Gastrocnemius medialis (tissue), 4 donors: ENCODE results near the gene VSNL1. TPM values are rescaled to one million over a fixed set of nuclear protein-coding genes. Genes with fewer than 3 reads are reported as not detected.
A peak's percentile ranks its signal among the peaks of the same experiment; 100 is the strongest.

ENCODE experiments used
- ATAC-seq, 2 donors: fragments of 150-250 bp; one replicate each; pipeline ENCODE4 v1.9.1; 2016
- DNase-seq, 2 donors: peaks; one replicate each; pipeline ENCODE4 v3.0.0-alpha.2; 2019
- H3K27ac ChIP-seq, 4 donors: fragments of 200-600 bp; sonication (generic); 1 replicate in 1 of 4; 2 replicates in 3 of 4; pipeline ENCODE4 v1.5.1; 2016 to 2018; ENCODE audit warnings: mild to moderate bottlenecking in 2 of 4, moderate library complexity in 1 of 4
- H3K27me3 ChIP-seq, 3 donors: fragments of 200-600 bp; sonication (generic) in 2 of 3; 1 replicate in 1 of 3; 2 replicates in 2 of 3; pipeline versions ENCODE4 v1.5.1 to v1.6.0; 2016 to 2019; ENCODE audit warnings: mild to moderate bottlenecking in 1 of 3, moderate library complexity in 1 of 3
- H3K36me3 ChIP-seq, 2 donors: fragments of 200-600 bp; sonication (generic) in 1 of 2; one replicate each; pipeline ENCODE4 v1.5.1; 2017 to 2018
- H3K4me1 ChIP-seq, 2 donors: fragments of 200-600 bp; sonication (generic) in 1 of 2; one replicate each; pipeline ENCODE4 v1.5.1; 2016 to 2017; ENCODE audit warnings: mild to moderate bottlenecking in 2 of 2
- H3K4me3 ChIP-seq, 4 donors: fragments of 200-600 bp; sonication (generic) in 3 of 4; 1 replicate in 1 of 4; 2 replicates in 3 of 4; pipeline ENCODE4 v1.5.1; 2016 to 2019; ENCODE audit warnings: mild to moderate bottlenecking in 2 of 4
- H3K9me3 ChIP-seq, 3 donors: fragments of 200-600 bp; sonication (generic) in 2 of 3; 1 replicate in 1 of 3; 2 replicates in 2 of 3; pipeline ENCODE4 v1.5.1; 2016 to 2019
- CTCF ChIP-seq, 5 experiments: fragments of 450-650 bp in 3 of 5; fragments of 200-600 bp in 2 of 5; sonication (generic) in 2 of 5; IDR thresholded peaks in 4 of 5; conservative IDR thresholded peaks in 1 of 5; 1 replicate in 4 of 5; 2 replicates in 1 of 5; pipeline ENCODE4 v1.5.1; 2016 to 2019; ENCODE audit warnings: antibody characterized with exemption in 5 of 5, mild to moderate bottlenecking in 3 of 5, moderate library complexity in 3 of 5
- POLR2A ChIP-seq, 2 donors: fragments of 450-650 bp; IDR thresholded peaks; one replicate each; pipeline ENCODE4 v1.6.1; 2017; ENCODE audit warnings: antibody characterized with exemption in 2 of 2, mild to moderate bottlenecking in 2 of 2, moderate library complexity in 2 of 2
- in situ Hi-C, 4 donors: fragments of 200-750 bp; cut with MboI; loops; one replicate each; pipeline versions ENCODE4 v1.15.0 to v1.8.0; 2017; ENCODE audit warnings: low sequenced_read_pairs in 4 of 4
- intact Hi-C: fragments of 100-400 bp; cut with DNase I; formaldehyde crosslinking; loops from one replicate; pipeline ENCODE4 v1.15.1; 2023; ENCODE audit warnings: low total_unique reads
- total RNA-seq, 4 donors: library from RNA; depleted of rRNA; stranded (reverse); fragments of >200 nt; gene quantifications; one replicate each; pipeline versions ENCODE4 v1.1.0 to v1.2.3, GENCODE V29; 2016

The VSNL1 gene
- total RNA-seq, 4 donors from 2014 or later: not detected

GRCh38 chr2:17515652-17516051, 24.8 kb upstream of the VSNL1 start:
- Histone ChIP-seq H3K36me3 (no peaks in the 10 kb centered on the region), H3K9me3 (no peaks in the 10 kb centered on the region), H3K4me1 (peaks cover 0 to 4% of the 10 kb centered on the region in 2 donors), H3K27me3 (no peaks in the 10 kb centered on the region), H3K4me3 (no peak overlapping the region), H3K27ac (no peak overlapping the region)
- in situ Hi-C loops: no loop called here
- DNase-seq (no peak), ATAC-seq (no peak)
- intact Hi-C loops: loop anchor here (5.0 kb wide), 1 partner anchor 788 kb away; no protein-coding TSS in a partner anchor
- TF ChIP-seq POLR2A (IDR thresholded peaks at IDR 0.05): no peak
- TF ChIP-seq CTCF (IDR thresholded peaks at IDR 0.05 in 4 of 5, conservative IDR thresholded peaks at IDR 0.05 in 1 of 5): no peak

- TF ChIP-seq CTCF (IDR thresholded peaks at IDR 0.05 in 4 of 5, conservative IDR thresholded peaks at IDR 0.05 in 1 of 5): no peak
- TF ChIP-seq POLR2A (IDR thresholded peaks at IDR 0.05): no peak
- intact Hi-C loops (loop anchor here (1.0 to 5.0 kb wide), 2 partner anchors 22 to 790 kb away; no protein-coding TSS in a partner anchor), in situ Hi-C loops (no loop called here)
- Histone ChIP-seq H3K4me1 (peaks cover 0 to 4% of the 10 kb centered on the region in 2 donors), H3K4me3 (peak overlapping the region; percentile 53 to 60 (median 57)), H3K9me3 (no peaks in the 10 kb centered on the region), H3K27ac (peak overlapping the region; percentile 80 to 85 (median 84)), H3K36me3 (no peaks in the 10 kb centered on the region), H3K27me3 (no peaks in the 10 kb centered on the region)
- no peak for DNase-seq
- ATAC-seq: peak; percentile 15 to 52
Observed at GRCh38 chr2:17517481-17518211, 22.9 kb upstream of the VSNL1 start.

GRCh38 chr2:17518212-17519154, 22.0 kb upstream of the VSNL1 start, which contains the start of gene RAD51AP2:
RAD51AP2 (minus strand) TSS chr2:17518440; CDS start chr2:17518415, 25 bp downstream.
- in situ Hi-C loops (no loop called here), intact Hi-C loops (loop anchor here (1.0 to 5.0 kb wide), 2 partner anchors 21 to 791 kb away; no protein-coding TSS in a partner anchor)
- Histone ChIP-seq H3K27ac (peak within 1 kb of the TSS; percentile 80 to 85 (median 84)), H3K9me3 (no peaks in the 10 kb centered on the region), H3K36me3 (no peaks in the 10 kb centered on the region), H3K4me3 (peak within 1 kb of the TSS; percentile 53 to 60 (median 57)), H3K27me3 (no peaks in the 10 kb centered on the region), H3K4me1 (peaks cover 0 to 4% of the 10 kb centered on the region in 2 donors)
- ATAC-seq: peak; percentile 95 to 96
- DNase-seq: peak; percentile 82 to 85
- TF ChIP-seq CTCF (IDR thresholded peaks at IDR 0.05 in 4 of 5, conservative IDR thresholded peaks at IDR 0.05 in 1 of 5): no peak
- TF ChIP-seq POLR2A (IDR thresholded peaks at IDR 0.05): peak; percentile 28 to 58

- TF ChIP-seq POLR2A (IDR thresholded peaks at IDR 0.05) (no peak), CTCF (IDR thresholded peaks at IDR 0.05 in 4 of 5, conservative IDR thresholded peaks at IDR 0.05 in 1 of 5) (no peak)
- DNase-seq: no peak
- no peaks in the 10 kb centered on the region for H3K36me3 ChIP-seq
- H3K9me3 ChIP-seq: no peaks in the 10 kb centered on the region
- no peak overlapping the region for H3K4me3 ChIP-seq
- H3K27ac ChIP-seq: no peak overlapping the region
- peaks cover 0 to 4% of the 10 kb centered on the region in 2 donors for H3K4me1 ChIP-seq
- H3K27me3 ChIP-seq: no peaks in the 10 kb centered on the region
- no peak for ATAC-seq
- in situ Hi-C loops: no loop called here
- intact Hi-C loops: loop anchor here (5.0 kb wide), 1 partner anchor 792 kb away; no protein-coding TSS in a partner anchor
Observed at GRCh38 chr2:17519486-17519885, 21.0 kb upstream of the VSNL1 start.
